ENCODE measurements around the gene ACSBG1.

ACSBG1 gene

GRCh38 chr15:78234515-78235040 lies at the start of gene ACSBG1:
ACSBG1 (minus strand) TSS chr15:78234565; CDS start chr15:78234501, 64 bp downstream.
- no peak for DNase-seq

GRCh38 chr15:78282324-78282723 lies 48.0 kb upstream of the ACSBG1 start:
- DNase-seq, result no peak

GRCh38 chr15:78280319-78281072 lies 46.1 kb upstream of the ACSBG1 start:
- no peak for DNase-seq

- no peak for DNase-seq
Observed at GRCh38 chr15:78276064-78276943, 41.9 kb upstream of the ACSBG1 start.

- DNase-seq, result no peak
Observed at GRCh38 chr15:78274994-78275393, 40.6 kb upstream of the ACSBG1 start.

- DNase-seq, result no peak
Observed at GRCh38 chr15:78272776-78273175, 38.4 kb upstream of the ACSBG1 start.

GRCh38 chr15:78272316-78272715 lies 38.0 kb upstream of the ACSBG1 start:
- no peak for DNase-seq

GRCh38 chr15:78266806-78267205 lies 32.4 kb upstream of the ACSBG1 start:
- DNase-seq, result no peak

- DNase-seq, result no peak
Observed at GRCh38 chr15:78266229-78266628, 31.9 kb upstream of the ACSBG1 start.

GRCh38 chr15:78265752-78266224 lies 31.4 kb upstream of the ACSBG1 start:
- DNase-seq, result no peak

- no peak for DNase-seq
Observed at GRCh38 chr15:78265137-78265460, 30.7 kb upstream of the ACSBG1 start.

- no peak for DNase-seq
Observed at GRCh38 chr15:78264304-78265136, 30.2 kb upstream of the ACSBG1 start, which contains the start of gene DNAJA4. DNAJA4 (plus strand) TSS chr15:78264562; CDS start chr15:78264764, 202 bp downstream.

GRCh38 chr15:78263907-78264303 lies 29.5 kb upstream of the ACSBG1 start:
- no peak for DNase-seq

GRCh38 chr15:78263351-78263781 lies 29.0 kb upstream of the ACSBG1 start:
- no peak for DNase-seq

GRCh38 chr15:78261062-78261461 lies 26.7 kb upstream of the ACSBG1 start:
- no peak for DNase-seq

GRCh38 chr15:78260489-78260888 lies 26.1 kb upstream of the ACSBG1 start:
- no peak for DNase-seq

- DNase-seq, result no peak
Observed at GRCh38 chr15:78259232-78259631, 24.9 kb upstream of the ACSBG1 start.

GRCh38 chr15:78257681-78258080 lies 23.3 kb upstream of the ACSBG1 start:
- no peak for DNase-seq

GRCh38 chr15:78256044-78256437 lies 21.7 kb upstream of the ACSBG1 start:
- no peak for DNase-seq

GRCh38 chr15:78255421-78256043 lies 21.2 kb upstream of the ACSBG1 start:
- no peak for DNase-seq

GRCh38 chr15:78251136-78251535 lies 16.8 kb upstream of the ACSBG1 start:
- DNase-seq, result no peak

GRCh38 chr15:78249131-78249530 lies 14.8 kb upstream of the ACSBG1 start:
- no peak for DNase-seq

Measured in NCI-H2081 treated with DMSO at 0.1 percent for 48 hours (cell line).